ENCODE data around the gene TUSC2. TPM values are rescaled to one million over a fixed set of nuclear protein-coding genes. Genes with fewer than 3 reads are reported as not detected.

Gene TUSC2
- total RNA-seq, 1 experiment from 2014 or later: 33.5 TPM

DNA sequence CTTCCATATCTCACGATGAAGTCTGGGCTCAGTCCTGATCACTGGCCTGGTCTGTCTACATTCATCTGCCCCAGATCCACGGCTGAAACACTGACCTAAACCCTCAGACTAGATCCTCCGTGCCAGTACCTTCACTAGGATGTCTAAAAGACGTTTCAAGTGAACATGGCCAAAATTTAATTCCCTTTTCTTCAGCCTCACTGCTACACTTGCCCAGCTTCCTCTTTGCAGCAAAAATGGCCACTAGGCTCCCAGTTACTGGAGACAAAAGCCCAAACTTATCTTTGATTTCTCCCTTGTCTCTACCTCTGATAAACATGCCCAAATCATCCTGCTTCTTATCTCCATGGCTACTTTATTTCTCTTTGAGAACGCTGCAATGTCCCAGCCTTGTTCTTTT lies 10.9 kb upstream of the TUSC2 start:
- peaks cover 0 to 8% (median 6%) of the 10 kb centered on the region in 3 experiments; a peak in 5 of 7 replicates for H3K36me3 Mint-ChIP-seq (ENCODE audit: insufficient read depth in 1 of 3, low read depth in 3 of 3)
- Histone ChIP-seq H3K27ac (ENCODE audit: insufficient read length, low read depth, low read length) (no peak overlapping the region), H3K14ac (ENCODE audit: insufficient read depth, low read length) (no peak overlapping the region), H2BK12ac (ENCODE audit: insufficient read length, low read depth, low read length) (no peak overlapping the region), H4K91ac (ENCODE audit: insufficient read length, low read depth, low read length) (no peak overlapping the region), H3K79me2 (ENCODE audit: insufficient read depth, low read length) (peaks cover 5% of the 10 kb centered on the region; the same call in 1 of the 2 replicates), H3K4me2 (ENCODE audit: insufficient read depth, insufficient read length, low read length) (no peak overlapping the region), H3T11ph (ENCODE audit: low read length) (no peak overlapping the region), H2AK5ac (ENCODE audit: insufficient read length, low read length) (no peak overlapping the region), H4K20me1 (ENCODE audit: control insufficient read depth, insufficient read depth, insufficient read length) (no peaks in the 10 kb centered on the region), H3K4me1 (ENCODE audit: insufficient read depth, low read length) (no peaks in the 10 kb centered on the region; the same call in 1 of the 2 replicates), H4K5ac (ENCODE audit: insufficient read length, low read depth, low read length) (no peak overlapping the region), H3K23me2 (ENCODE audit: insufficient read length, low read depth, low read length, poor library complexity, severe bottlenecking) (peaks cover 24% of the 10 kb centered on the region), H2BK5ac (ENCODE audit: insufficient read length, low read length) (no peak overlapping the region), H3K9ac (ENCODE audit: extremely low read depth, insufficient read length, low read length) (no peak overlapping the region), H3K56ac (ENCODE audit: insufficient read length, low read depth, low read length) (no peak overlapping the region), H2BK15ac (ENCODE audit: low read depth, low read length) (no peak overlapping the region), H3K9me3 (ENCODE audit: control insufficient read depth, low read depth, low read length) (no peaks in the 10 kb centered on the region), H3K79me1 (ENCODE audit: insufficient read depth, low read depth, low read length, poor library complexity, severe bottlenecking) (no peaks in the 10 kb centered on the region), H3K23ac (ENCODE audit: insufficient read length, low read depth, low read length) (no peak overlapping the region), H3K18ac (ENCODE audit: insufficient read length, low read depth, low read length) (no peak overlapping the region), H4K8ac (replicated peaks; ENCODE audit: insufficient read length, low read depth, low read length) (no peak overlapping the region), H3K4ac (ENCODE audit: low read depth, low read length) (no peak overlapping the region), H2BK120ac (ENCODE audit: low read depth, low read length, poor library complexity, severe bottlenecking) (no peak overlapping the region), H3K27me3 (ENCODE audit: insufficient read depth, low read length) (peaks cover 13% of the 10 kb centered on the region; the same call in 1 of the 2 replicates), H2BK20ac (ENCODE audit: low read depth, low read length, poor library complexity, severe bottlenecking) (no peak overlapping the region), H2AFZ (ENCODE audit: low read length) (no peak overlapping the region)
- H3K27ac Mint-ChIP-seq: no peak overlapping the region
- H3K4me1 Mint-ChIP-seq: peaks cover 29 to 44% of the 10 kb centered on the region in 2 experiments
- H3K4me3 Mint-ChIP-seq: peak overlapping the region; percentile 64 to 87; a peak in 4 of 5 replicates
- no peak for DNase-seq
- TF ChIP-seq, protein P1, sequence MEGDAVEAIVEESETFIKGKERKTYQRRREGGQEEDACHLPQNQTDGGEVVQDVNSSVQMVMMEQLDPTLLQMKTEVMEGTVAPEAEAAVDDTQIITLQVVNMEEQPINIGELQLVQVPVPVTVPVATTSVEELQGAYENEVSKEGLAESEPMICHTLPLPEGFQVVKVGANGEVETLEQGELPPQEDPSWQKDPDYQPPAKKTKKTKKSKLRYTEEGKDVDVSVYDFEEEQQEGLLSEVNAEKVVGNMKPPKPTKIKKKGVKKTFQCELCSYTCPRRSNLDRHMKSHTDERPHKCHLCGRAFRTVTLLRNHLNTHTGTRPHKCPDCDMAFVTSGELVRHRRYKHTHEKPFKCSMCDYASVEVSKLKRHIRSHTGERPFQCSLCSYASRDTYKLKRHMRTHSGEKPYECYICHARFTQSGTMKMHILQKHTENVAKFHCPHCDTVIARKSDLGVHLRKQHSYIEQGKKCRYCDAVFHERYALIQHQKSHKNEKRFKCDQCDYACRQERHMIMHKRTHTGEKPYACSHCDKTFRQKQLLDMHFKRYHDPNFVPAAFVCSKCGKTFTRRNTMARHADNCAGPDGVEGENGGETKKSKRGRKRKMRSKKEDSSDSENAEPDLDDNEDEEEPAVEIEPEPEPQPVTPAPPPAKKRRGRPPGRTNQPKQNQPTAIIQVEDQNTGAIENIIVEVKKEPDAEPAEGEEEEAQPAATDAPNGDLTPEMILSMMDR (conservative IDR thresholded peaks at IDR 0.05): no peak
- H3K27me3 Mint-ChIP-seq (ENCODE audit: low read depth): peaks cover 53% of the 10 kb centered on the region
- no CpG with 5 or more reads among the region's 5 CpGs for WGBS (ENCODE audit: extremely low coverage, insufficient read length, low lambda C conversion rate)
- H3K9me3 Mint-ChIP-seq: no peaks in the 10 kb centered on the region; a peak in 1 of 5 replicates

Measured in H9 (cell line).